ENCODE data around the gene BOD1. TPM values are rescaled to one million over a fixed set of nuclear protein-coding genes. Genes with fewer than 3 reads are reported as not detected.
"Not testable (repeated sequence)": the region's sequence is repeated elsewhere in the genome, so short reads cannot be mapped to it uniquely, and the experiment has no call there.

Gene BOD1
- total RNA-seq, 1 donor from 2014 or later, result 44.1 TPM

DNA sequence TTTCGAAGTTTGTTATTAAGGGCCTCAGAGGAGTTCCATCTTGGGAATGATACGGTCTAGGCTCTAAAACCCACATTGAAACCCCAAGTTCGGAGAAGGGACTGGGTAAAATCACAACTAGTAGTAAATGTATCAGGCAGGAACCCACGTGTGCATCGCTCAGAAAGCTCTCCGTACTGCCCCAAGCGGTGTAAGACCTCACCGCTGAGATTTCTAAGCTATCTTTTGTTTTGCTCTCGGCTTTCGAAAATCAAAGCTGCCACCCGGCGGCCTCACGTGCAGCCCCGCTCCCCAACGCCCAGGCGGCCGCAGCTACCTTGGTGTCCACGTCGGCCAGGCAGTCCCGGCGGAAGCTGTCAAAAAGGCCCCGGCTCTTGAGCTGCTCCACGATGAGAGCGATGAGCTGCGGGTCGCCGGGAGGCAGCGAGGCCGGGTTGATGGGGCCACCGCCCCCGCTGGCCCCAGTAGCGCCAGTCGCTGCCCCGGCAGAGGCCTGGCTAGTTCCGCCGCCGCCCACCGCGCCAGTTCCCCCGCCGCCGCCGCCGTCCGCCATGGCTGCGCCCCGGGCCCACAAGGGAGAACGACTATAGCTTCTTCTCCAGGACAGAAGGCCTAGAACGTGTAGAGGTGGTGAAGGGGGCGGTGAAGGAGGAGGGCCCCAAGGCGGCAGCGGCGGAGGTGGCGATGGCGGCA is 420 bp downstream of the BOD1 start:
- peak; percentile 70 for DNase-seq (ENCODE audit: low read depth)

DNA sequence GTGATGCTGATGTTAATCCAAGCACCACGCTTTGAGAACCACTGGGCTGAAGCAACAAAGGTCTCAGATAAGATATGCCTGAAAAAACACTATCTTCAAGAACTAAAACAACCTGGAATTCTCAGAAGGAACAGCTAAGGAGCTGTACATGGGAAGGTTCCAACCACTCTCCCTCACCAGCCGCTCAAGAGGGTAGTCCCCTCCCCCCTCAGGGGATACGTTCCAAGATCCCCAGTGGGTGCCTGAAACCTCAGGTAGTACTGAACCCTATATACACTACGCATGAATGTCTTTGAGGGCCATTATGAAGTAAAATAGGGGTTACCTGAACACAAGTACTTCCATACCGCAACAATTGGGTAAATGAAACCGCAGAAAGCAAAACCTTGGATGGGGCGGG is 1.9 kb downstream of the BOD1 start:
- no peak for DNase-seq (ENCODE audit: low read depth)

DNA sequence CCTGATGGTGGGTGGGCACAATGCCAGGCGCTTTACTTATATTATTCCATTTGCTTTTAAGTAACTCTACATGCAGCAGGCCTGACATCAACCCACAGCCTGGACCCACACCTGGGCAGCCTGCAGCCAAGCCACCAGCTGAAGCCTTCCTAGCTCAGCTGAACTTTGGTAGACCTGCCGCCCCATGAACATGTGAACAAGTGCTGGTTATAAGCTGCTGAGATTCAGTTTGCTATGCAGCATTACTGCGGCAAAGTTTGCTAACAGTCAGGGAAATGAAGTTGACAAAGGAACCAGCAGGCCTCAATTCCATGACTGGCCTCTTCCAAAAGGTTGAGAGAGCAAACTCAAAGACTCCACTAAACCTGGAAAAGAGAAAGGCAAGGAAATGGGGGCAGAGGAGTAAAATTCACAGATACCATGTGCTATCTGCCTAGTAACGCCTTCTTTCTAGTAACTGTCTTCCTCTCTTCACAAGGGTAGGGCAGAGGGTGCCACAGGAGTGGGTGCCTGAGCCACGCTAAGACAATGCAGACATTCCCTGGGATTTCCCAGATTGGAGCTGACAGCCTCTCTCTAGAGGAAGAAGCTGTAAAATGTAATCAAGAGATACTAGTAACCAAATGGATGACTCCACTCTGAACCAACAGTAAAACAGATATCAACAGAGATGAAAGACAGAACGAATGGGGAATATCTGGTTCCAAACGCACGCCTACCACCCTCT is 2.9 kb downstream of the BOD1 start:
- DNase-seq (ENCODE audit: low read depth), result no peak

DNA sequence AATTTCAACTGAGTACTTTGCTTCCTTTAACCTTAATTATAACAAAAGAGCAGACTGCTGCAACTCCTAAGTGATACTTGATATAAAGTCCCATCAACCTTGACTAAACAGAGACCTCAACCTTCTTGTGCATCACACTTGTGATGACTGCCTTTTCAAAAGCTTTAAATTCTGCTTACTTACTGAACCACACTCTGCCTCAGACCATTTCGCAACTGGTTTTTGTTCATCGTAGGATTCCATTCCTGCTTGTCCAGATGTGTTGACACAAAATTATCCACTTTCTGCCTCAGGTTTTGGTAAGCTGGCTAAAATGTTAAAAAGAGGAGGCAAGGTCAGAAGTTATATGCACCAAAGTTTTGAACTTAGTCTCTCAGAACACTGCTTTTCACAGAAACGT is 3.5 kb downstream of the BOD1 start:
- peak; percentile 65 for DNase-seq (ENCODE audit: low read depth)

DNA sequence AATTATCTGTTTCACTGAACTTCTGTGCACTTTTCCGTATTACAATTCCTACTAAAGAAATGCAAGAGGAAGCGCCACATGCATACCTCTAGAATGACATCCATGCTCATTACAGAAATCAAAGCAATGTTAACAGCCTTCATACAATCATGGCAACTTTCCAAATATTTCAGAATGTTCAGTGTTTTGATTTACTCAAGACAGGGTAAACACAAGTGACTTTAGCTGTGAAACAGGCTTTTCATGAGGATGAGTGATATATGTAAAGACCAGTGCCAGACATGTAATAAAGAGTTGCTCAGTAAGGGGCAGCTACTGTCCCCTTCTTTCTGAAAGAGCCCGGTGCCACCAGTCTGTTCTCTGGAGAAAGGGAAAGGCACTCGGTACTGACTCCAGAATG is 4.7 kb downstream of the BOD1 start:
- no peak for DNase-seq (ENCODE audit: low read depth)

DNA sequence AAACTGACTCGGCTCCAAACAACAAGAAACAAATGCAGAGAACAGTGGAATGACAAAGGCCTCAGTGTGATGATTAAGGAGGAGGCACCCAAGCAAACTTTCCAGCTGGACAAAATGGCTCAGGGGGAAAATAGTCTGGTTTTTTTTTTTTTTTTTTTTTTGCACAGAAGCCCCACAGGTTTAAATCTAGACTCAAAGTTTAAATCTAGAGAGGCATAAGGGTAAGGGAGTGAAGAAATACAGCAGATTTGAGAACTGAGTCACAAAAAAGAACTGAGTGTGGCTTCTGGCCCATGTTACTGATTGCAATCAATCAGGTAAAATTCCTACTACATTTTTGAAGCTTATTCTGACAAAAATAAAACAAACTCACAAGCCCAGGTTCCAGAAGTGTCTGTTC is 12.3 kb downstream of the BOD1 start:
- no peak for DNase-seq (ENCODE audit: low read depth)

DNA sequence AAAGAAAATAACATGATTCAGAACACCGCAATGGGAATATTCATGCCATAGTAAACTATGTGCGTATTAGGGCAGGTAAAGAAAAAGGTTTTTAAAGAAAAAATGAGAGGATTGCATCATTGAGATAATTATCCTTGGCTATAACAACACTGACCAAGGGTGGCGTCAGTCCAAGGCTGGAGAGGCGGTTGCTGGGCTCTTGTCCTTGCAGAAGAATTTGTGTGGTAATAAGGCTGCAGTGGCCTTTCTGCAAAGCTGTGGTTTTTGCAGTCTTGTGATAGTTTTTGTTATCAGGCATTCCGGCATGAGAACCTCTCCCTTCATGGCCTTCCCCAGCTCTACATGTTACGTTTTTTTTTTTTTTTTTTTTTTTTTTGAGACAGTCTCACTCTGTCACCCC is 14.0 kb downstream of the BOD1 start:
- peak; percentile 19 for DNase-seq (ENCODE audit: low read depth)

DNA sequence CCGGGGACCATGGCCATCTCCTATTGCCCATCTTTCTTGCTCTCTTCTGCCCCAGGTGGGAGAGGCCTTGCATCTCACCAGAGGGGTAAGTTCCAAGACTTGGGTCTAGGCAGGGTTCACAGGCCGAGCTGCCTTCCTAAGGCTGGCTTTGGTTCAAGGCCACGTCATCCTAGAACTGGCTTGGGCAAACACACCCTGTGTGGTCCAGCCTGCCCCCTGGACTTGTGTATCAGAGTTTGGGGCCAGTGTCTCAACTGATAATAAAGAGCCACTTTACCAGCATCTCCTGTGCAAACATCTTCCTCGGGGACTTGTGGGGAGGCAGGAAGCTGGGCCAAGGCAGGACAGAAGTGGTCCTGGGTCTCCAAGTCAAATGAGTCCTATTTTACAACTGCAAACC is 17.8 kb downstream of the BOD1 start:
- no peak for DNase-seq (ENCODE audit: low read depth)

DNA sequence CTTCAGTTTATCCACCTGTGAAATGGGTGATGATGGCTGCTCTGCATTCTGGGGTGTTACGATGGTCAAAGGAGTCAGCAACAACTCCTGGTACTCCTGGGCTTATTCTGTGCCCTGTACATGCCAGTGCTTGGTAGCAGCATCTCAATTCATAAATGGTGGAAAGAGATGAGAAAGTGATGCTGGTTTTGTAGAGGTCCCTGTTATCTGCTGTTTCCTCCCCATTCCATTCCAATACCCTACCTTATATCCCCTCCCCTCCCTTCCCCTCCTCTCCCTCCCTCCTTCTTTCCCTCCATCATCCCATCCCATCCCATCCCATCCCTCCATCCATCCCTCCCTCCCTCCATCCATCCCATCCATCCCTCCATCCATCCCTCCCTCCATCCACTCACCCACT is 19.1 kb downstream of the BOD1 start:
- no peak for DNase-seq (ENCODE audit: low read depth)

DNA sequence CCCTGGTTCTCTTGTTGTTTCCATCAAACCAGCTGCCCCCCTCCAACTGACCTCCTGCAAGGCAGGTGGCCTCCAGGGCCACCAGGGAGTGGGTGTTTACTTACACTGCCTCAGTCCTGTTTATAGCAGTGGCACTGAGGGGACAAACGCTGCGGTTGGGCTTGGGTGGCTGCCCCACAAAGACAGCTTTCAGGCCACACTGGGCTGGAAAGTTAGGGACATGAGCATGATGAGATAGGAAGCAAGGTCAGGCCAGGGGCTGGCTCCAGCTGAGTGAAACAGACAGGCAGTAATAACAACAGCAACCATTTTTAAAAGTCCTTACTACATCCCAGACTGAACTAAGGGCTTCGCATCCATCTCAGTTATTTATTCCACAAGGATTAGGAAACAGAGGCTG is 20.6 kb downstream of the BOD1 start:
- DNase-seq (ENCODE audit: low read depth), result no peak

DNA sequence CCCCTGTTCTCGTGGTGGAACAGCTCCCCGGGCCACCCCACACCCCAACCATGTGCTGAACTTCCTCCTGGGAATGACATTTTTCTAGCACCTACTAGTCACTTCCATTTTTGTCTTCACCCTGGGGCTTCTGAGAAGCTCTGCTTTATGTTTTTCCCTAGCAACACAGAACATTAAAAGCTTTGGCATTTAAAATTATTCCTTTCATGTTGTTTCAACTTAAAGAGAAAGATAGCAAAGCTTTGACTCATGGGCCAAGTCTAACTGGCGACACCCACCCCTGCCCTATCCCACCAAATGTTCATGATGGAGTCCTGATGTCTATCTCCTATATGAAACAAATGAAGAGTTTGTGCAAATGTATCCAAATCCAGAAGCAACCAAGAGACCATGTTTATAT is 22.4 kb downstream of the BOD1 start:
- DNase-seq (ENCODE audit: low read depth), result no peak

DNA sequence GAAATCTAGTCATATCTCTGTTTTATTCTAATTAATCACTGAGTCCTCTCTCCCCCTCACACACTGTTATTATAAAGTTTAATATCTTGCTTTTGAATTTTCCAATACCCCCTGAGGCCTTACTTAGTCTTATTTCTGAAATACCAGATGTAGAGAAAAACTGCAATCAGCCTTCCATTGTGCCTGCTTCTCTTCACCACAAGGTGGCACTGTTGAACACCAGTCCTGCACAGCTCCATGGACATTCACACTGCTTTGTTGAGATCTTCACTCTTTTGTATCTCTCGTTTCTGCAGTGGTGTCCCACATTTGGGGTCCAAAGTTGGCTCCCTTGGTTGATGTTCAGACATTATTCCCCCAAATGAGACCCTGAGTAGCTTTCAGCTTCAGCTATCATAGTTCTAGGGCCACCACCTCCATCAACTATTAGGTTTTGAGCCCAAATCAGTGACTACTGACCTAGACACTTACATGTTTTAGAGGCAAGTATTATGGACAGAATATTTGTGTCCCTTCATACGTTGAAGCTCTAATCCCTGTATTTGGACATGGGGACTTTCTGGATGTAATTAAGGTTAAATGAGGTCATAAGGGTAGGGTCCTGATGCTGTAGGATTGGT is 24.3 kb downstream of the BOD1 start:
- DNase-seq (ENCODE audit: low read depth), result no peak

DNA sequence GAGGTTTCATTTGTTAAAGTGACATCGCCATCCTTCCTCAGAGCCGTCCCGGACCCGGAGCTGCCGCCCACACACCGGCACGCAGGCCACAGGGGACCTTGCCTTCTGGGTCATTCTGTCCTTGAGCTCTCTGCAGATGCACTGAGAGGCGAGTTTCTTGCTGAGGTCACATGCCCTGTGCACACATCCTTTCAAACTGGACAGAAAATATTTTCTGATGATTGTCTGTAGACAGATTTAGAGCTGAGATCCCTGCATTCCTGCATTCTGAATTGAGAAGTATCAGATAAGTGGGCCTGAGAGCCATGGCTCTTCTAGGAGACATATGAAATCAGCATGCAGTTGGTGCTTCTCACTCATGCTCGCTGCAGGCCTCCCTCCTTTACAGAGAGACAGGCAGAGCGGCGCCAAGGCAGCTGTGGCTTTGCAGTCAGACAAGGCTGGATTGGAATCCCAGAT is 25.4 kb downstream of the BOD1 start:
- no peak for DNase-seq (ENCODE audit: low read depth)

DNA sequence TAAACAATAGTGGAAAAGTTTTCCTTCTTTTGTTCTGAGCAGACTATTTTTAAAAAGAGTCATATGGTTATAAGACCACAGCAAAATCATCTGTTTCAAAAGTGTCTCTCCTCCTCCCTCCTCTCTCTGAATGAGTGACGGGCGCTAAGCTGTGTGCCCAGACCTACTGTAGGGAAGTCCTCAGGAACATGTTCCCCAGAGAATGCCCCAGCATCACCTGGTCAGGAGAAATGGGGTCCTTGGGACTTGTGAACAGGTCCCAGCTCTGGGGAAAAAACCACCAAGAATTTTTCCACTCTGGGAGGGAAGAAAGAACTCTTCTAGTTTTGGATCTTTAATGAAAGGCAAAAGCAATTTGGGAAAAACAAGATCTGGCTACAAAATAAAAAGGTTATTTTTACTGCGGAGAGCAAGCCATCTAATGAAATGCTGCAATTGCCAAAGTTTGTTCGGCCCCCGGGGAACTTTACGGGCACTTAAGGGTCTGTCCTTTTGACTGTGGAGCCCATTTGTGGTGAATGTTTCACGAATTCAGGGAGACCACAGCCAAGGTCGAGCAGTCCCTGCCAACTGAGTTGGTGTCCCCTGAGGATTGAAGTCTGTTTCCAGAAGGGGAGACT is 25.9 kb downstream of the BOD1 start:
- no peak for DNase-seq (ENCODE audit: low read depth)

DNA sequence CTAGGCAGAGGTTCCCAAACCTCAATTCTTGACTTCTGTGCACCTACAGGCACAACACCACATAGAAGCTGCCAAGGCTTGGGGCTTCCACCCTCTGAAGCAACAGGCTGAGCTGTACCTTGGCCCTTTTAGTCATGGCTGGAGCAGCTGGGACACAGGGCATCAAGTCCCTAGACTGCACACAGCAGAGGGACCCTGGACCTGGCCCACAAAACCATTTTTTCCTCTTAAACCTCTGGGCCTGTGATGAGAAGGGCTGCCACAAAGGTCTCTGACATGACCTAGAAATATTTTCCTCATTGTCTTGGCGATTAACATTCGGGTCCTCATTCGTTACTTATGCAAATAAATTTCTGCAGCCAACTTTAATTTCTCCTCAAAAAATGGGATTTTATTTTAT is 30.3 kb downstream of the BOD1 start:
- DNase-seq (ENCODE audit: low read depth), result not testable (repeated sequence)

DNA sequence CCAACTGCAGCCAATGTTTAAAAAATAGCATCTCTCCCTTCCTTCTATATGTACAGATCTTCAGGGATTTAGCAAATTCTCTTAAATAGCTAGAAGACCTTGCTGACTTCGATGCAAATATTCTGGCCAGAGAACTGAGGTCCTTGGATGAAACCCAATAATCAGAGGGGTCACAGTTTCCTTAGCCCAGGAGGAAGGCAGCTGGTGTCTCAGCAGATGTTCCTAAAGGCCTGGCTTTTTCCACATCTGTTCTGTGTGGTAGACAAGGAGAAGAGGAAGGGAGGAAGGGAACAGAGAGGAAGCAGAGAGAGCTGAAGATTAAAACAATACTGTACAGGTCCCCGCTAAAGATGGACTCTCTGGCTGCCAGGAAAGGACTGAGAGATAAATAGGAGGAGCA is 33.1 kb downstream of the BOD1 start:
- DNase-seq (ENCODE audit: low read depth), result no peak

DNA sequence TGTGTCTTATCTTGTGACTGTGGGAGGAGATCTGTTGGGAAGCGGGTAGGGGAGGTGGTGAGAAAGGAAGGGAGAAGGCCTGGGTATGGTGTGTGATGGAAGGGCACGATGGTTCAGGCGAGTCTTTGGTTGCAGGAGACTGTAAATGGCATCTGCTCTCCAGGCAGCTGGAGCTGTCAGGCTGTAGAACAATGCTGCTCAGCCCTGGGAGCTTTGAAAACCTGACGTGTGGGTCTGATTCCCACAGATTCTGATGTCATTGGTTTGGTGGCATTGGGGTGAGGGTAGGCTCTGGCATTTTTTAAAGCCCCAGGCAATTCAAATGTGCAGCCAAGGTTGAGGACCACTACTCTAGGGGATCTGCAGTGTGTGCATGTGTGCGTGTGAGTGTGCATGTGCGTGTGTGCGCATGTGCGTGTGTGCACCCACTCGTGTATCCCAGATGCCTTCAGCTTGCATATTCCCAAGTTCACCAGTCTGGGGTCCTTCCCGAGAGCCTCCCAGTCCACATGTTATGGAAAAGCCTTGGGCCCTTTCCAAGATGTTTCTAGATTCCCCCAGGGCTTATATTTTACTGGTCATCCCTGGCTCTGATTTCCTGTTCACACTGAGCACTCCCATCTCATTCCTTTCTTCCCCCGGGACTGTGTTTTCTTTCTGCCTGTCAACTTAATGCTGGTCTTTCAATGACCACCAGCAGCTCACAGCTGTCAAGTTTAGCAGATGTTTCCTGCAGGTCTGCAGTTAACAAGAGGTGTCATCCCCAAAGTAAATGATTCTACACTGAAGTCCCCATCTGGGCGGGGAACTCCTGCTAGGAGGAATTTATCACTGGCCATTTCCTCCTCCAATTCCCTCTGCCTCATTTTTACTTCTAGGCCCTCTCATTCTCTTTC is 34.0 kb downstream of the BOD1 start:
- DNase-seq (ENCODE audit: low read depth), result no peak

DNA sequence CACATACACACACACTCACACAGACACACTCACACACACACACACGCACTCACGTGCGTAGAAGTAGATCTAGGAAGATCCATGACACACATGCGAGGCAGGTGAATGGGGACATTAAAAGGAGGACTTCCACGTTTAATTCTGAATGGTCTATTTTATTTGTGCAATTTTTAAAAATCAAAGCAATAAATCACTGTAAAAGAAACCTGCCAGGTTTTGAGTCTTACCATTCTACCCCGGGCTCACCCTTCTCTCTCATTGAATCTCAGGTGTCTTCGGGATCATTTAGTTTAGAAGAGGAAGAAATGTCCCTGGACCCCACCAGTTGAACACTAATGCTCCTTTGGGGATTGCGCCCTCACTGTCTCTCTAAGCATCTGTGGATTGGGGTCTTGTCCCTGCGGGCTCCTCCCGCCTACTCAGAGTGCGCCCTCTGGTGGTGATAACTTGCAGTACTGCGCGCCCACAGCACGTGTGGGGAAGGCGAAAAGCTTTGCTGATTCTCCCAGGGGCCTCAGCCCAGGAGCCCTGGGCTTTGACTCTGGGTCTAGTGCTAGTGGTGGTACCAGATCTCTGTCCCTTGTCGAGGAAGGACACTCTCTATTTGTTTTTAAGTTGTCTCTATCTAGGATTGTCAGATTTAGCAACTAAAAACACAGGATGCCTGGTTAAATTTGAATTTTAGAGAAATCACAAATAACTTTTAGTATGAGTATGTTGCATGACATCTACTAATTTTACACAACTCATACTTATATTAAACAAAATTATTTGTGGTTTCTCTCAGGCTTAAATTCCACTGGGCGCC is 34.8 kb downstream of the BOD1 start:
- DNase-seq (ENCODE audit: low read depth), result no peak

DNA sequence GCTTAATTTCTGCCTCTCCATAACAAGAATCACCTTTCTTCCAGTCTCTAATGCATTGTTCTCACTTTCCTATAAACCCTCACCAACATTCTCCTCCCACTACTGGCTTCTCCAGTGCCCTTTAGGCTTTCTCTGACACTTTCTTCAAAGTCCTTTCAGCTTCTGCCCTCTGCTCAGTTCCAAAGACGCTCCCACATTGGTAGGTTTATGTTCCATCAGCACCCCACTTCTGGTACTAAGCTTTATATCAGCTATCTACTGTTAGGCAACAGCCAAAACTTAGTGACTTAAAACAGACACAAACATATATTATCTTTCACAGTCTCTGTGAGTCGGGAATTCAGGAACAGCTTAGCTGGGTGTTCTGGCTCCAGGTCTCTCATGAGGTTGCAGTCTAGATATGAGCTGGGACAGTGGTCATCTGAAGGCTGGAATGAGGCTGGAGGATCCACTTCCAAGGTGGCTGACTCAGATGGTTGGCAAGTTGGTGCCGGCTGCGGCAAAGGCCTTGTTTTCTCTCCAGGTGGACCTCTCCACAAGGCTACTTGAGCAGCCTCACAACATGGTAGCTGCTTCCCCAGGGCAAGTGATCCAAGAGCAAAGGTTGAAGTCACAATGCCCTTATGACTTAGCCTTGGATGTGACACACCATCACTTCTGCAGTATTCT is 37.4 kb downstream of the BOD1 start:
- no peak for DNase-seq (ENCODE audit: low read depth)

DNA sequence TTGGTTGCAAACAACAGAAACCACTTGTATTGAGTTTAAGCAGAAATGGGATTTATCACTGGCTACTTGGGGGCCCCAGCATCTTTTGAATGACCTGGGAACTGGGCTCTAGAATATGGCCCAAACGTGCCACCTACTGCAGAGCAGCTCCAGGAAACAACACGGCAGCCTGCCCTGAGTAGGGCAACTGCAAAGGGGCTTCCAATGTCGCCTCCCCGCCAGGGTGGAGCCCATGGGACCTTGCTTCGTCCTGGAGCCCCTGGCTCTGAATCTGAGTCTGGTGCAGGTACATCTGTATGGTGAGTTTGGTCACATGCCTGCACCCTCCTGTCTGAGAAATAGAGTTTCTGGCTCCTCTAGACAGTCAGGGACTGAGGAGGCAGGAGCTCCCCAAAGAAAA is 38.6 kb downstream of the BOD1 start:
- DNase-seq (ENCODE audit: low read depth), result no peak

All from renal cortical epithelial cell (primary cell).